Transverse colon (tissue), 4 donors: Measurements from ENCODE around the gene EFEMP1. TPM values are rescaled to one million over a fixed set of nuclear protein-coding genes. Genes with fewer than 3 reads are reported as not detected.
A peak's percentile ranks its signal among the peaks of the same experiment; 100 is the strongest.

Source experiments
- DNase-seq: peaks from one replicate; pipeline ENCODE4 v3.0.0-alpha.2; 2019
- H3K27ac ChIP-seq, 4 donors: fragments of 200-600 bp; sonication (generic); 2 replicates each; pipeline ENCODE4 v1.5.1; 2016 to 2018; ENCODE audit warnings: inconsistent platforms in 4 of 4
- H3K27me3 ChIP-seq: fragments of 200-600 bp; sonication (generic); 2 replicates; pipeline ENCODE4 v1.5.1; 2017; ENCODE audit warnings: inconsistent platforms
- H3K36me3 ChIP-seq, 4 donors: fragments of 200-600 bp; sonication (generic); 2 replicates each; pipeline ENCODE4 v1.5.1; 2017 to 2019; ENCODE audit warnings: inconsistent platforms in 4 of 4
- H3K4me1 ChIP-seq, 4 donors: fragments of 200-600 bp; sonication (generic); 2 replicates each; pipeline ENCODE4 v1.5.1; 2017 to 2020; ENCODE audit warnings: inconsistent platforms in 4 of 4
- H3K4me3 ChIP-seq, 4 donors: fragments of 200-600 bp; sonication (generic); 1 replicate in 1 of 4; 2 replicates in 3 of 4; pipeline versions ENCODE4 v1.5.1 to v1.6.1; 2017 to 2019; ENCODE audit warnings: inconsistent platforms in 4 of 4
- H3K9me3 ChIP-seq, 2 donors: fragments of 200-600 bp; sonication (generic); 2 replicates each; pipeline ENCODE4 v1.5.1; 2017 to 2019; ENCODE audit warnings: inconsistent platforms in 2 of 2
- CTCF ChIP-seq, 5 experiments: fragments of 200-600 bp in 3 of 5; fragments of 450-650 bp in 2 of 5; sonication (generic) in 3 of 5; IDR thresholded peaks; 1 replicate in 2 of 5; 2 replicates in 3 of 5; pipeline ENCODE4 v1.5.1; 2016 to 2017; ENCODE audit warnings: antibody characterized with exemption in 5 of 5, inconsistent platforms in 3 of 5, mild to moderate bottlenecking in 2 of 5, moderate library complexity in 1 of 5
- EP300 ChIP-seq: sonication (generic); formaldehyde crosslinking; IDR thresholded peaks from one replicate; pipeline ENCODE4 v1.6.1; 2017; ENCODE audit warnings: antibody characterized with exemption, low read depth
- POLR2A ChIP-seq: fragments of 450-650 bp; IDR thresholded peaks from one replicate; pipeline ENCODE4 v1.6.1; 2016; ENCODE audit warnings: antibody characterized with exemption, mild to moderate bottlenecking, moderate library complexity
- POLR2AphosphoS5 ChIP-seq, 3 donors: sonication (generic); formaldehyde crosslinking; IDR thresholded peaks; one replicate each; pipeline ENCODE4 v1.6.1; 2016; ENCODE audit warnings: antibody characterized with exemption in 3 of 3
- WGBS, 2 donors: methylation state at CpG; one replicate each; pipeline ENCODE4 v1.1.5; 2018; ENCODE audit warnings: low coverage in 1 of 2; 5-methylcytosine and 5-hydroxymethylcytosine counted together
- in situ Hi-C, 4 donors: fragments of 200-750 bp; cut with MboI; loops; one replicate each; pipeline versions ENCODE4 v1.15.0 to v1.15.1; 2017; ENCODE audit warnings: low sequenced_read_pairs in 3 of 4, low pct_ligation_motif_present in 1 of 4, low pct_unique_long_range_greater_than_20kb in 1 of 4
- intact Hi-C: fragments of 100-400 bp; cut with DNase I; formaldehyde crosslinking; loops from one replicate; pipeline ENCODE4 v1.15.1; 2023; ENCODE audit warnings: low total_unique reads
- total RNA-seq, 4 donors: library from RNA; depleted of rRNA; stranded (reverse); fragments of >200 nt; gene quantifications; one replicate each; pipeline ENCODE4 v1.1.0, GENCODE V29; 2016

Gene EFEMP1
- total RNA-seq, 4 donors from 2014 or later, result 12.0 to 34.8 (median 26.5) TPM

- Histone ChIP-seq H3K27me3 (no peaks in the 10 kb centered on the region), H3K9me3 (no peaks in the 10 kb centered on the region), H3K4me1 (no peaks in the 10 kb centered on the region), H3K27ac (no peak overlapping the region), H3K36me3 (no peaks in the 10 kb centered on the region), H3K4me3 (no peak overlapping the region)
- peak; percentile 8 for DNase-seq
- in situ Hi-C loops (loop anchor here in 3 of 4 donors (25.0 kb wide), 1 partner anchor 204 kb away; no protein-coding TSS in a partner anchor), intact Hi-C loops (no loop called here)
- 50 to 52% methylated on average over 3 to 6 of the region's 6 CpGs for WGBS, 2 donors
- TF ChIP-seq CTCF (IDR thresholded peaks at IDR 0.05) (no peak), POLR2AphosphoS5 (IDR thresholded peaks at IDR 0.05) (no peak), POLR2A (no peak), EP300 (no peak)
Measured at GRCh38 chr2:55966401-55967118, 43.0 kb upstream of the EFEMP1 start.

DNA sequence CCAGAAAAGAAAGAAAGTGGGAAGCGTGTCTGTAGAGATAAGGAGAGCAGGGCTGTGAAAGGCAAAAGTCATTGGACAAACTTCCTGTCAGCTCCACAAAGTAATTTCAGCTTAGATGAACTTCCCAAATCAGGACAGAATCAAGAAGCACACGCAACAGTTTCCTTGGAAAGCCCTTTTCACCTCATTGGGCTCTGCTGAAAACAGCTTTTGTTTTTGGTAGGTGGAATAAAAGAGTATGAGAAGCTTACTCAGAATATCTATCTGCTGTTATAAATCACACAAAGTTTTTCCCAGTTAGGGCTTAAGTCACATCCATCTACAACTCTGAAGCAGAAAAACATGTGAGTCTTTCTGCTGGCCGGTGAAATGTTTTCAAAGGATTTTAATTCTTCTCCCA is 42.4 kb upstream of the EFEMP1 start:
- Histone ChIP-seq H3K36me3 (no peaks in the 10 kb centered on the region), H3K27me3 (no peaks in the 10 kb centered on the region), H3K27ac (peak overlapping the region in 2 of 4 donors; percentile 20 to 48), H3K9me3 (no peaks in the 10 kb centered on the region), H3K4me3 (no peak overlapping the region), H3K4me1 (no peaks in the 10 kb centered on the region)
- TF ChIP-seq POLR2A (no peak), EP300 (no peak), POLR2AphosphoS5 (IDR thresholded peaks at IDR 0.05) (no peak), CTCF (IDR thresholded peaks at IDR 0.05) (no peak)
- intact Hi-C loops (no loop called here), in situ Hi-C loops (loop anchor here in 3 of 4 donors (25.0 kb wide), 1 partner anchor 204 kb away; no protein-coding TSS in a partner anchor)
- DNase-seq, result no peak
- 43 to 60% methylated on average over 2 to 3 of the region's 3 CpGs for WGBS, 2 donors

- Histone ChIP-seq H3K36me3 (no peaks in the 10 kb centered on the region), H3K27me3 (no peaks in the 10 kb centered on the region), H3K27ac (peak overlapping the region in 1 of 4 donors; percentile 48), H3K4me3 (no peak overlapping the region), H3K9me3 (no peaks in the 10 kb centered on the region), H3K4me1 (no peaks in the 10 kb centered on the region)
- in situ Hi-C loops (loop anchor here in 3 of 4 donors (25.0 kb wide), 1 partner anchor 203 kb away; no protein-coding TSS in a partner anchor), intact Hi-C loops (no loop called here)
- TF ChIP-seq POLR2AphosphoS5 (IDR thresholded peaks at IDR 0.05), result no peak
- no peak for TF ChIP-seq EP300
- no peak for TF ChIP-seq POLR2A
- no peak for TF ChIP-seq CTCF (IDR thresholded peaks at IDR 0.05)
- no peak for DNase-seq
- 36% methylated on average over 2 of the region's 2 CpGs; no CpG with 5 or more reads in 1 of the 2 donors for WGBS, 2 donors
Measured at GRCh38 chr2:55965276-55965675, 41.7 kb upstream of the EFEMP1 start.

DNA sequence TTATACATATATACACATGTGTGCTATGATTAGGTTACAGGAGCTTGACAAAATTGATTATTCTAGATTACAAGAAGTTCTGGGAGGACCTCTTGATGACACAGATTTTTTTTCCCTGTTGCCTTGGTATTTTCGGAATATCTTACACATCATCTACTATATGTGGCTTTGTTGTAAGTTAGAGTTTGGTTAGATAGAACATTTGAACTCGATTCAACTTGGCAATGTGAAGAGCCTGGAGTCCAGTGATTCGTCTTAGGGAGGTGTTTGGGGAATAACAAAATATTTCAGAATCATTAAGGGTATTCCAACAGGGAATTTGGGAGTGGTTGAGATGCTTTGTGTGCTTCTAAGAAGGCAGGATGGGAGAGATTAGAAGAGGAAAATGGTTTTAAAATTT is 39.3 kb upstream of the EFEMP1 start:
- intact Hi-C loops (no loop called here), in situ Hi-C loops (loop anchor here in 3 of 4 donors (25.0 kb wide), 1 partner anchor 201 kb away; no protein-coding TSS in a partner anchor)

More for the DNA sequence above, 39.3 kb upstream of the EFEMP1 start:
- TF ChIP-seq CTCF (IDR thresholded peaks at IDR 0.05), result no peak
- no peak for TF ChIP-seq POLR2AphosphoS5 (IDR thresholded peaks at IDR 0.05)
- no peak for TF ChIP-seq EP300
- no peak for TF ChIP-seq POLR2A
- Histone ChIP-seq H3K4me3 (no peak overlapping the region), H3K36me3 (no peaks in the 10 kb centered on the region), H3K27me3 (no peaks in the 10 kb centered on the region), H3K4me1 (peaks cover 0 to 9% (median 1%) of the 10 kb centered on the region in 4 donors), H3K27ac (no peak overlapping the region), H3K9me3 (no peaks in the 10 kb centered on the region)
- 63 to 74% methylated on average over 3 of the region's 3 CpGs for WGBS, 2 donors
- DNase-seq, result no peak
